GM21737 (cell line): Measurements from ENCODE around the gene NPC2.

Source experiments
- ATAC-seq: cut with Tn5 transposase; IDR thresholded peaks from one replicate; pipeline ENCODE4 v1.9.1; 2021; ENCODE audit warnings: mild to moderate bottlenecking, moderate library complexity; ENCODE audit not compliant: unreplicated experiment

NPC2 gene

GRCh38 chr14:74503291-74503937 lies 10.3 kb upstream of the NPC2 start:
- no peak for ATAC-seq

DNA sequence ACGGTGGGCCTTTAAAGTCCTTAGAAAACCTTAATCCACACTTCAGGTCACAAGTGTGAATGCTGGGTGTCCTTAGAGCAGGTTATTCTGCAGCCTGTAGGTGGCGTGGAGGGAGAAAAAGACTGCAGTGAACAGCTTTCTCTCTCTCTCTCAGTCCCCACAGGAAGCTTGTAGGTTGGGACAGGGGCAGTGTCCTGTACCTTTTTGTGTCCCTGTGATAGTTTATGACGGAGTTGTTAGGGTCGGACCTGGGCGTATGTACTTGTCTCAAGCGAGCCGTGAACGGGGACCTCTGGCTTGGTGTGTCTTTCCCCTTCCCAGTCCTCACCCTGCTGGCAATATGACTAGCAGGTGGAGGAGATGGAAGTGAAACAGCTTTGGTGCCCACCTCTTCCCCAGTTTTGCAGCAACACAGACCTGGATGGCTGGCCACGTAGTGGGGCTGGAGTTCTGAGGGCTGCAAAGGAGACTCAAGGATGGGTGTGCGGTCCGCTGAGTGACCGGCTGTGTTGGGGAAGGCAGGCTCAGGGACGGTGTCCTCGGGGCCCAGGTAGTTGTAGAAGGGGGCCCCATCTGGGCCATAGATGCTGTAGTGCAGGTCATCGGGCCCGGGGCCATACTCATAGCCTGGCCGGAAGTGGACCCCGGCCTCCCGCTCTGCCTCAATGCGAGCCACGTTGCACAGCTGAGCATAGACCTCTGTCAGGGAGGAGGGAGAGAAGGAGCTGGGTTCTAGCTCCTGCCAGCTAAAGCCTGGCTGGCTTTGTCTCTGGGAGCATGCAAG lies 9.3 kb upstream of the NPC2 start:
- ATAC-seq: no peak

DNA sequence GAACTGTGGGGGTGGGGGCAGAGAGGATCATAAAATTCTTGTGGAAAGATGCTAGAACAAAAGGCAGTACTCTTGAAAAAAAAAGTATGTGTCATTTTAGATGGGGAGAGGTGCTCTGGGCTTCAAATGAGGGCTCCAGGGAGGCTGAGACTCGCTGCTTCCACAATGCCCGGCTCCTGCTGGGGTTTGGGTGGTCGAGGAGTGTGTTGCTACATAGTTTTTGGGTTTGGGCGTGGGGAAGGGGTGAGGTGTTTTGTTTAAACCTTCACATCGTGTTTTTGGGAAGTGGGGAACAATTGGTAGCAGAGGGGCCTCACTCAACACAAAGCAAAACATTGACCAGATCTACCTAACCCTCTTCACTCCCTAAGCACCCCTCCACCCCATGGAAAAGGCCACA lies 8.6 kb upstream of the NPC2 start:
- ATAC-seq: no peak

- ATAC-seq: no peak
These were observed 8.1 kb upstream of the NPC2 start for GRCh38 chr14:74501135-74501614.

GRCh38 chr14:74500417-74501134 lies 7.5 kb upstream of the NPC2 start:
- no peak for ATAC-seq

DNA sequence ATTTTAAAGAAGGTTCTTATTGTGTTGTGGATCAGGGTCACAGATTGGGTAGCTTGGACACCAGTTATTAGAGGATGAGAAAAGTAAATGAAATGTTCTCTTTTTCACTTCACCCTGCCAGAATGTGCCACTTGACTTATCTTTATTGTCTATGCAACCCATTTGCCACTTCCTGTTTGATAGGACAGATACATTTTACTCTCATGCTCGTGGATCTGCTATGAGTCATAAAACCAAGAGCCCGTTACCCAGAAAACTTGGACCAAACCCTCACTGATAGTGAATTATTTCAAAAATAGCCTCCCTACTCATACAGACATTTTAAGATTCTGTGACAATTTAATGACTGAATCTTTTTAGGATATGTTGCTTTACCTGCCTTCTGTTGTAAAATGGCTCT lies 2.3 kb upstream of the NPC2 start:
- ATAC-seq: no peak

- peak; percentile 84 for ATAC-seq
These were observed 497 bp upstream of the NPC2 start, which contains the start of gene ISCA2 for GRCh38 chr14:74493343-74494261. ISCA2 (plus strand) TSS chr14:74493765; CDS start chr14:74493775, 10 bp downstream.

DNA sequence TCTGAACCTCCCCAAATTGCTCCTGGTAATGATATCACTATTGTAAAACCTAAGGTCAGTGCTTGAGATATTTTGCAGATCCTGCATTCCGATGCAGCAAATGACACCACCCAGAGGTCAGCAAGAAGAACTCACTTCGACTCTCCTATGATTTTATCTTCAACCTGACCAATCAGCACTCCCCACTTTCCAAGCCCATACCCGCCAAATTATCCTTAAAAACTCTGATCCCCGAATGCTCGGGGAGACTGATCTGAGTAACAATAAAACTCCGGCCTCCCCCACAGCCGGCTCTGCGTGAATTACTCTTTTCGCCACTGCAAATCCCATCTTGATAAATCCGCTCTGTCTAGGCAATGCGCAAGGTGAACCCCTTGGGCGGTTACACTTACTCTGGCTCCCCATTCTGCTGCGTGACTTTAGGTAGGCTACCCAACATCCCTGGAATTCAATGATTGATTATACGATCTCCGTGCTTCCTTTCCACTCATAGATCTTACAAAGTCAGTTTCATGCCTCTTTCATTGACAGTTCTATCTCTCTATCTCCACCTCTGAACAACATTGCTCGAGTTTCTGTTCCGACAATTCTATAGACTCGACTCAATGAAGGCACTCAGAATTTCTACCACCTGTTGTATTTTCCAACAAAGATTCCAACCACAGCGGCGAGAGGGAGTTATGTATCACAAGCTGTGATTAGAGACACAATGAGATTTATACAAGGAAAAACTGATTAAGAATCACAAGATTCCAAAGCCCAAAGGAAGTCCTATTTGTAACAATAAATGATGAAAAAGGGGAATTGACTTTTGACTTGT lies 939 bp downstream of the NPC2 start:
- no peak for ATAC-seq

GRCh38 chr14:74490486-74490885 lies 2.6 kb downstream of the NPC2 start:
- ATAC-seq: no peak

DNA sequence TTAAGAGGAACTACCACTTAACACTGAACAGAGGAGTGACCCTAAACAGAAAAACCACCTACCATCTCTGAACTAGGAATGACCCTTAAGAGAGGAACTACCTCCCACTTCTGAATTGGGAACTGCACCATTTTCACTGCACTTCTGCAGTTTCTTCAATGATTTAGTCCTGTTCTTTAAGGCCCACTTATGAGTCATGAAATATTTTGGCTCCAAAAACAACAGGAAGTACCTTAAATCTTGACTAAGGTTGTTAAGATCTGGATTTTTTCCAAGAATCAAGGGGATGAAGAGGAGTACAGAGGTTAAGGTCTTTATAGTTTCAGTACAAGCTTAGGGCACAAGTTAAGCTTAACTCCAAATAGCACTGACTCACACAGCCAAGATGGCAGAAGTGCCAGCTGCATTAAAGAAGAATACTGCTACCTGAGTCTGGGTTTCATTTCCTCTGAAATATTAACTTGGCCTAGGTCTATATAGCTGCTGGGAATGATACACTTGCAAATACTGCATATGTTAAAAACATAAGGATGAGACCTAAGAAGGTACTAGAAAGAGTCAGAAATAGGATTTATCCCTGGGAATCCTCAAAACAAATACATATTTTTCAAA lies 4.2 kb downstream of the NPC2 start:
- ATAC-seq: no peak

DNA sequence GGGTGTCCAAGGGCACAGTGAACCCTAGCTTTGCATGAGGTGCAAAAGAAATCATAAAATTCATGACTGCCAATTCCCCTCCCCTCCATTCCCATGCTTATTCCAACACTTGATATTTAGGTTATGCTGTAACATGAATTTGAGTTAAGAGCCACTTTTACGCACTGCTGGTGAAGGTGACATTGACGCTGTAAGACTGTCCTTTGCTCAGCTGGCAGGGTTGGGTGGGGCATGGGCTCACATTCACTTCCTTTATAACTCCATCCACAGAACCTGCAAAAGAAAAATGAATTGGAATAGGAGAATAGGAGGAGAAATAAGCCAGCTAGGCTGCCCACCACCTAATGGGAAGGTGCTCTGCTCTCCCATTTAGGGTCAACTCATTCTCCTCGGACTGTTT lies 6.9 kb downstream of the NPC2 start:
- no peak for ATAC-seq

GRCh38 chr14:74483321-74483720 lies 9.8 kb downstream of the NPC2 start:
- no peak for ATAC-seq

- no peak for ATAC-seq
These were observed 10.5 kb downstream of the NPC2 start for GRCh38 chr14:74482571-74482970.

GRCh38 chr14:74480046-74480445 lies 13.1 kb downstream of the NPC2 start:
- ATAC-seq: no peak

- no peak for ATAC-seq
These were observed 14.0 kb downstream of the NPC2 start for GRCh38 chr14:74478996-74479635.

GRCh38 chr14:74476607-74477006 lies 16.5 kb downstream of the NPC2 start:
- no peak for ATAC-seq

- ATAC-seq: no peak
These were observed 17.0 kb downstream of the NPC2 start for GRCh38 chr14:74476107-74476506.

DNA sequence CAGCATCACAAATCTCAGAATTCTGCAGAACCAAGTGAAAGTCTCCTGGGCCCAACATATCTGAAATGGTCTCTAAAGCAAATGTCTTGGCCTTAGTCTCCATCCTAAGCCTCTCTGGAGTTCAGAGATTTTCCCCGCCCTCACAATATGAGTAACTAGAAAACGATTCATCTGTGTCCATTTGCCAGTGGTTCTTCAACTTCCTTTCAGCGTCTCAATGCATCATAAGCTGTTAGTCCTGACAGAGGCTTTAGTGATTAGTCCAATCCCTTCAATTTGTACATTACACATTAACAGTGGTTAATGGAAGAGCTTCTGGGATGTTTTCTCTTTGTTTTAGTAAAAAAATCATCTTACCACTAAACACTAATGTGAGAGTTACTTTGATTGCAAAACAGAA lies 17.4 kb downstream of the NPC2 start:
- no peak for ATAC-seq

GRCh38 chr14:74474376-74474775 lies 18.7 kb downstream of the NPC2 start:
- no peak for ATAC-seq
